HG03342 (cell line): ENCODE results near the gene GEMIN2.
A peak's percentile ranks its signal among the peaks of the same experiment; 100 is the strongest.
"Not testable (repeated sequence)": the region's sequence is repeated elsewhere in the genome, so short reads cannot be mapped to it uniquely, and the experiment has no call there.

ENCODE experiments used
- ATAC-seq: cut with Tn5 transposase; IDR thresholded peaks from one replicate; pipeline ENCODE4 v1.9.1; 2021; ENCODE audit warnings: mild to moderate bottlenecking, moderate library complexity; ENCODE audit not compliant: unreplicated experiment

GEMIN2 gene, protein sequence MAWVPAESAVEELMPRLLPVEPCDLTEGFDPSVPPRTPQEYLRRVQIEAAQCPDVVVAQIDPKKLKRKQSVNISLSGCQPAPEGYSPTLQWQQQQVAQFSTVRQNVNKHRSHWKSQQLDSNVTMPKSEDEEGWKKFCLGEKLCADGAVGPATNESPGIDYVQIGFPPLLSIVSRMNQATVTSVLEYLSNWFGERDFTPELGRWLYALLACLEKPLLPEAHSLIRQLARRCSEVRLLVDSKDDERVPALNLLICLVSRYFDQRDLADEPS

DNA sequence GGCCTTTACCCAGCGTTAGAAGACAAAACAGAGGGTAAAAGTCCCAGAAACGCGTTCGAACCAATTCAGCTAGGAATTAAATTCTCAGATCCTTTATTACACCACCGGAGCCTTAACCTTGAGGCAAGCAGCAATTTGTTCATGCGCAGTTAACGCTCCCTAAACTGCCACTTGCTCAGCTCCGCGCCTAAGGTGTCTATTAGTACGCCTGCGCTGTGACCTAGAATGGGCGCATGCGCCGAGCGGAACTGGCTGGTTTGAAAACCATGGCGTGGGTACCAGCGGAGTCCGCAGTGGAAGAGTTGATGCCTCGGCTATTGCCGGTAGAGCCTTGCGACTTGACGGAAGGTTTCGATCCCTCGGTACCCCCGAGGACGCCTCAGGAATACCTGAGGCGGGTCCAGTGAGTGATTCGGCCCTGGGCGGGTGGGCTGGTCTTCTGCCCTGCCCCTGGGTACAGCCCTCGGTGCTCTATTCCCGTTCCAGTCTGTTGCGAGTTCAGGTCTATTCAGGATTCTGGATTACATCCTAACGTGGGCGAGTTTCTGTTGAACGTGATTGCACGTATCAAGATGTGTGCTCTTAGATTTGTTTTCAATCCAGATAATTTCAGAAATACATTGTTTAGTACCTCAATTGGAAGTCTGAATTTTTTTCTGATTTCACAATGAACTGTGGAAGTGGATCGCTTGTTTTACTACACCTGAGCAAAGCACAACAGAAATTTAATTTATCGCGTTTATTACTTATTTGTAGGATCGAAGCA lies at the start of gene GEMIN2:
TSS of gene GEMIN2 (plus strand) at position 251 of the 766 bp plus-strand sequence. CDS start at position 267, 16 bp downstream.
- ATAC-seq, result peak; percentile 93

DNA sequence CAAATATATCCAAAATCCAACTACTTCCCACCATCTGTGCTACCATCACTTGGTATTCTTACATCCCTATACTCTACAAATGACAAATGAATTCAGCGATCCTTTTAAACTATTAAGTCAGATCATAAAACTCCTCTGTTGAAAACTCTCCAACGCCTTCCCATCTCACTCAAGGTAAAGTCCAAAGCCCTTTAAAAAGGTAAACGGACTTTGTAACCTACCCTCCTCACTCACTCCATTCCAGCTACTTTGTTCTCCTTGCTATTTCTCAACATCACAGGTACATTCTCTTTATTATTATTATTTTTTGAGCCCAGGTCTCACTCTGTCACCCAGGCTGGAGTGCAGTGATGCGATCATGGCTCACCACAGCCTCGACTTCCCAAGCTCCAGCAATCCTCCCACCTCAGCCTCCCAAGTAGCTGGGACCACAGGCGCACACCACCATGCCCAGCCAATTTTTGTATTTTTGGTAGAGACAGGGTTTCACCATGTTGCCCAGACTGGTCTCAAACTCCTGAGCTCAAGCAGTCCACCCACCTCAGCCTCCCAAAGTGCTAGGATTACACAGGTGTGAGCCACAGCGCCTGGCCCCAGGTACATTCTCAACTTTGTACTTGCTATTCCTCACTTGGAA lies 44.8 kb upstream of the GEMIN2 start:
- ATAC-seq, result not testable (repeated sequence)

DNA sequence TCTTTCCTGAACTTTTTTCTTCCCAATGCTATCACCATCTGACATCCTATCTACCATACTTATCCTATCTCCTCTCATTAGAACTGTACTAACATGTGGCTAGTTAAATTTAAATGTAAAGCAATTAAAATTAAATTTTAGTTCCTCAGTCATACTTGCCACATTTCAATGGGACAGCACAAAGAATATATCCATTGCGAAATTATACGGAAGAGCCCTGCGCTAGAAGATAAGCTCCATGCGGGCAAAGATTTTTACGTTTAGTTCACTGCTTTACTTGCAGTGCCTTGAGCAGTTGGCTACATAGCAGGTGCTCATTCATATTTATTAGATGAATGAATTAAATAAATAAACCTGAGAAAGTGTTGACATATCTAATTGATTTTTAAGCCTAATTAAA lies 44.2 kb upstream of the GEMIN2 start:
- ATAC-seq, result no peak

DNA sequence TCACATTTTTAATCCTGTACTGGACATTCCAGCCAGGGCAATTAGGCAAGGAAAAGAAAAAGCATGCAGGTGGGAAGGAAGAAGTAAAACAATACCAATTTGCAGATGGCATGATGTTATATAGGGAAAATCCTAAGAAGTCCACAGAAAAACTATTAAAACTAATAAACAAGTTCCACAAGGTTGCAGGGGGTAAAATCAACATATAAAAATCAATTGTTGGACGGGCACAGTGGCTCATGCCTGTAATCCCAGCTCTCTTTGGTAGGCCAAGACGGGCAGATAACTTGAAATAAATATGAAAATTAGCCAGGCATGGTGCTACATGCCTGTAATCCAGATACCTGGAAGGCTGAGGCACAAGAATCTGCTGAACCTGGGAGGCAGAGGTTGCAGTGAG lies 43.0 kb upstream of the GEMIN2 start:
- ATAC-seq, result no peak

DNA sequence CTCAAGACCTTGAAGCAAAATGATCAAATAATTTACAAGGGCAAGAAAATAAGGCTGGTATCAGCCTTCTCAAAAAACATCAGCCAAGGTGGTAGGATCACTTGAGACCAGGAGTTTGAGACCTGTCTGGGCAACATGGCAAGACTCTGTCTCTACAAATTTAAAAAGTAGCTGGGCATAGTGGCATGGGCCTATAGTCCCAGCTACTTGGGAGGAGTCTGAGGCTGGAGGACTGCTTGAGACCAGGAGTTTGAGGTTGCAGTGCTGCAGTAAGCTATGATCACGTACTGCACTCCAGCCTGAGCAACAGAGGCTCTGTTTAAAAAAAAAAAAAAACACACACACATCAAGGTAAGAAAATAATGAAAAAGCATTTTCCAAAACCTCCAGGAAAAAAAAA lies 33.2 kb upstream of the GEMIN2 start:
- no peak for ATAC-seq

DNA sequence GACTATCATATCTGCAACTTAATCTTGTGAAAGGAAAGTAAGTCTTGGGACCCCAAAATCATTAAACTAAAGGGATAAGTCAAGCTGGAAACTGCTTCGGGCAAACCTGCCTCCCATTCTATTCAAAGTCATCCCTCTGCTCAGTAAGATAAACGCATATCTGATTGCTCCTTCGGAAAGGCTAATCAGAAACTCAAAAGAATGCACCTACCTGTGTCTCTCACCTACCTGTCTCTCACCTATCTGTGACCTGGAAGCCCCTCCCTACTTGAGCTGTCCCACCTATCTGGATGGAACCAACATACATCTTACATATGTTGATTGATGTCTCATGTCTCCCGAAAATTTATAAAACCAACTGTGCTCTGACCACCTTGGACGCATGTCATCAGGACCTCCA lies 31.0 kb upstream of the GEMIN2 start:
- no peak for ATAC-seq

DNA sequence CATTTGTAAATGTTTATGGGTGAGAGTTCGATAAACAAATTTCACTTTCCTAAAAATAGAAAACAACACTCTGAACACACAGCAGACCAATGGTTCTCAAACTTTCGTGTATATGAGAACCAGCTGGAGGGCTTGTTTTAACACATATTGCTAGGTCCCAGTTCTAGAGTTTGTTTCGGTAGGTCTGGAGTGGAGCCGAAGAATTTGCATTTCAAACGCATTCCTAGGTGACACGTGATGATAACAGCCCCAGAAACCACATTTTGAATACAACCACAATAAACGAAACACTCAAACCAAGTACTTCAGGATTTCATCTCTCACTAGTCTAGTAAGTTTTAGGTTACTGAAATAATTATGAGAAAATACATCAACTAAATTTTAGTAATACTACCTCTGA lies 28.2 kb upstream of the GEMIN2 start:
- ATAC-seq, result no peak

DNA sequence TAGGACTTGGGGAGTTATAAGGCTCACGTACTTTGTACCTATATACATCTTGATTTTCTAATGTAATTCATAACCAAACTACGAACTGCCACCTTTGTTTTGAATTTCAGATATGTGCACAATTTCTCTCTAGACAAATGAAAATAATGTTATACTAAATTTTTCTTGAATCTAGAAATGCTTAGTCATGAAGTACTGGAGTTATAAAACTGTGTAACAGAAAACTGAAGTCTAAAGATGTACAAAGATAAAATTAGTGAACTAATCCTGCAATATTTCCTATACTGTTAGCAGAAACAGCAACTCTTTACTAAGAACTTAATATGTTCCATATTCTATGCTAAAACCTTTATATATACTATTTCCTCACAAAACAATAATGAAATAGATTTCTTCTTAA lies 26.6 kb upstream of the GEMIN2 start:
- ATAC-seq, result no peak

DNA sequence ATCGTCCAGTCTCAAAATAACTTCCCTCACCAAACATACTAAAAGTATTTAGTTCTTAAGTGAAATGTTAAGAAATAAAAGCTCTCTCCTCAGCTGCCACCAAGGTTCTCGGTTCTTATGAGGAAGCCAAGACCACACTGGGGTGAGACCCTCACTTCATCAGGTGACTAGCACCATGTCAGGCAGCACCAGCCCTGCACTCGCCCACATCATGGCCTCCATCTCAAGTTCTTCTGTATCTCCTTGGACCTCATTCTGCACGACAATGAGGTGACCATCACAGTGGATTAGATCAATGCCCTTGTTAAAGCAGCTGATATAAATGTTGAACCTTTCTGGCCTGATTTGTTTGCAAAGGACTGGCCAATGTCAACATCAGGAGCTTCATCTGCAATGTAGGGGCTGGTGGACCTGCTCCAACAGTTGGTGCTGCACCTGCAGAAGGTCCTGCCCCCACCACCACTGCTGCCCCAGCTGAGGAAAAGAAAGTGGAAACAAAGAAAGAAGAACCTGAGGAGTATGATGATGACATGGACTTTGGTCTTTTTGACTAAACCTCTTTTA lies 23.5 kb upstream of the GEMIN2 start:
- no peak for ATAC-seq

DNA sequence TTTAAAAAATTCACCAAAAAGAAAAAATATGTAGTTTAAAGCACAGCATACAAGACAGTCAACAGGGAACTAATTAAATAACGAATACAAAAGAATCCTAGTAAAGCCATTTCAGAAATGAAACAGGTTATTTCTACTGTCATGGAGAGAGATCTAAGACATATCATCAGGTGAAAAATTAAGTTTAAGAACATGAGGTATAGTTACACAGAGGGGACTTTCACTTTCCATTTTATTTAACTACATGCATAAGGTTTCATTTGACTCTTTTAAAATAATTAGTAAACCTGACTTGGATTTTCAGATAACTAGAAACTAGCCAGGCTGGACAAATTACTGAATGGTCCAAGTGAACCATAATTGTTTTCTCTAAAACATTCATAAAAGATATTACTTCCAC lies 22.4 kb upstream of the GEMIN2 start:
- no peak for ATAC-seq

DNA sequence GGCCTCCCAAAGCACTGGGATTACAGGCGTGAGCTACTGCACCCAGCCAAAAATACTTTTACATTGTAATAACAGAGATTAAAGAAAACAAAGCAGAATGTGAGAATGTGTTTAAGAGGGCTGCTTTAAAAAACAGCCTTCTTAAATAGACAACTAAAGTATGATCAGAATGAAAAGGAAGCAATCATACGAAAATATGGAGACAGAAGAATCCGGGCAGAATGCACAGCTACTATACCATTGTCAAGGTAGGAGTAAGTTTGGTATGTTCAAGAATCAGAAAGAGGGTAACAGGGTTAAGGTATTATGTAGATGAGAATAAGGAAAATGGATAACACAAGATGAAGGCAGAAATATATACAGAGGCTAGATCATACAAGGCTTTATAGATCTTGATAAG lies 19.6 kb upstream of the GEMIN2 start:
- ATAC-seq, result no peak

DNA sequence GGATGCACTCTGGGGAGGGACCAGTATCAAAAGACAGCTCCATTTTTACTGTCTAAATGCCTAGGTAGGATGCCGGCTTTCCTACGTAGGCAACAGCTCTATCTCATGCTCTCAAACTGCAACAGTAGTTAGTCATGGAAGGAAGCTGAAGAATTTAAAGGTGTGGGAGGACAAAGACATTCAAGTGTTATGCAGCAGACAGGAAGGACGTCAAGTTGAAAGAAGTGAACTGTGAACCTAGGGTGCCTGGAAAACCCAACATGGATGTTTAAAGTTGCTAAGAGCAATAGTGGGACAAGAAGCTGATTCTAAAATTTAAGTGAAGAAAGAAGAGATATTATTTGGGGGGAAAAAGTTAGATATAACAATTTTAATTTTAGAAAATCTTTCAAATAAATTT lies 17.0 kb upstream of the GEMIN2 start:
- ATAC-seq, result no peak

DNA sequence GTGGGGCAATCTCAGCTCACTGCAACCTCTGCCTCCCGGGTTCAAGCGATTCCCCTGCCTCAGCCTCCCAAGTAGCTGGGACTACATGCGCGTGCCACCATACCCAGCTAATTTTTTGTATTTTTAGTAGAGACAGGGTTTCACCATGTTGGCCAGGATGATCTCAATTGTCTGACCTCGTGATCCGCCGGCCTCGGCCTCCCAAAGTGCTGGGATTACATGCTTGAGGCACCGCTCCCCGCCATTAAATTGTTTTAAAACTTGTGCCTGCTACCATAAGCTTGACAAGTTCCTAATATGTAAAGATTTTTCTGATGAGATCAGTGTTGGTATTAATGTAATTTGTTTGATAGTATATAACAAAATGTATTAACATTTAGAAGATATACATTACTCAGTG lies 14.9 kb upstream of the GEMIN2 start:
- not testable (repeated sequence) for ATAC-seq

DNA sequence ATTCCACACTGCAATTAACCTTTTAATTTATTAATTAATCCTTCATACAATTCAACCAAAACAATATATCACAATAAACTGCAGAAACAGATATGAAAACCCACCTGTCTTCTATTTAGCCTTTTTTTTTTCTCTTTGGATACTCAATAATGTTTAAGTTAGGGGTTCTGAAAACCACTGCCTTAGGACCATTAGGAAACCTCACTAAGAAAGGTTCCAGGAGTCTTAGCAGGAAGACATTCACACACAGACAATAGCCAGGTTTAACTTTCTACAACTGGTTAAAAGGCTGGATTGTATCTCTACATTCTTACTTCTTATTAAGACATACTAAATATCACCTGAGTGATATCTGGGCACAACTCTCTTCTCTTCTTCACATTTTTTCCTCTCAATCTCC lies 14.4 kb upstream of the GEMIN2 start:
- ATAC-seq, result no peak

DNA sequence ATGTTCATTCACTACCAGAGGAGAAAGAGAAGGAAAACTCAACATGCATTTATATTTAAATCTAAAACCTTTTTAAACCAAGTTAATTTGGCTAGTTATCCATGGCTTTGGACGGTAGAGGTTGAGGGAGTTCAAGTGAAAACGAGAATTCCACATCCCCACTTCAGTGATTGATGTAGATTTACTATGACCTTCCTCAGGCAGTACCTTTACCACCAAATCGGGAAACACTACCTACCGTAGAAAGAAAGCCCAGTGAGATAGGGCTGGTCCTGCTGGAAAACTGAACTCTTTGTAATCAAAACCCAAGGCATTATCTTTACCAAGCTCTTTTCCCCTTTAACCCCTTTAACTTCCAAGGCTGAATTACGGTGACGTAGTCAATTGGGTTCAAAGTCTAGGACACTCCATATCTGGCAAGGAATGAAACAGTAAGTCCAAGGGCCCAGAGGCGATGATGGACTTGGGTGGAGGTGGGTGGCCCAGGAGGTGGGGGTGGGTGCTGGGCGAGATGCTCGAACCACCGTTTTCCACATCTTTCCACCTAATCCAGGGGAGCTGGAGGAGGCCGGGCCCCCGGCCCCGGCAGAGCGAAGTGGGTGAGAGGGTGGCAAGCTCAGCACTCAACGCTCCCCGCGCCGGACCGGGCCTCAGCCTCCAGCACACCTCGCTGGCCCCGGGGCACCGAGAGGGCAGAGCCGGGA lies 11.7 kb upstream of the GEMIN2 start:
- ATAC-seq, result peak; percentile 23

DNA sequence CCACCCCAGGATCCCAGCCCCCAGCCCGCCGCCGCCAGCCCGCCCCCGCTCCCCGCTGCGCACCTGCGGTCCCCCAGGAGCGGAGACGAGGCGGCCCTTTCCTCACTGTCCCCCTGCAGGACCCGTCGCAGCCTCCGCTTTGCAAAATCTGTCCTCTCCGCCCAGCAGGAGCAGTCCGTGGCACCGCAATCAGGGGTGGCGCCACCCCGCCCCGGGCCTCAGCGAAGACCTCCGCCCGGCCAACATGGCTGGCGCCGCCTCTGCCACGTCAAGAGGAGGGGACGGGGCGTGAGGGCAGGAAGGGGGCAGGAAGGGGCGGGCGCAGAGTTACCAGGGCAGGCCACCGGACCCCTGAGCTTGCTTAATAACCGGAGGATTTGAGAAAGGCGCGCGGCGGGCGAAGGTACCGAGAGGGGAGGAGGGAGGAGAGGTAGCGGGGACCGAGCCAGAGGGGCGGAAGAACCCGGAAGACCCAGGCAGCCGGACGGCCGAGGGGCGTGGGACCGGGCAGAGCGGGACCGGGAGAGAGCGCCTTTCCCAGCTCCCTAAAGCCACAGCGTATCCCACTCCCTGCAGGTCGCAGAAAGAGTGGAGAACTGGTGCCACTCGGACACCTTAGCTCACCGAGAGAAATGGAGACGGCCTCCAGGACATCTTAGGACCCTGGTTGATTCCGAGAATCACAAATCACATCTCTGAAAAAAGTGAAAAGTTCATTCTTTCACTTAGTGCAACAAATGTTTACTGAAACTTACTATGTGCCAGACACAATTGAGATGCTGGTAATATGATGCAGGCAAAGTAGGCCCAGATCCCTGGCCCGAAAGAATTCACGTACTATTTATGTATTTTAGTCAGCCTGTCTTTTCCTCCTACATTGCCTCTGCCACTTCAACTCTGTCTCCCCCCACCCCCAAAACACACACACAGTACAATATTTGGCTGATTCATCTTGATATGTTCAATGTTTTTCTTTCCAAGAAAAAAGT lies 10.9 kb upstream of the GEMIN2 start, which contains the start of gene SEC23A:
TSS of gene SEC23A (minus strand) at position 267 of the 989 bp plus-strand sequence. CDS start 7,117 bp downstream, outside the sequence.
- peak; percentile 84 for ATAC-seq

DNA sequence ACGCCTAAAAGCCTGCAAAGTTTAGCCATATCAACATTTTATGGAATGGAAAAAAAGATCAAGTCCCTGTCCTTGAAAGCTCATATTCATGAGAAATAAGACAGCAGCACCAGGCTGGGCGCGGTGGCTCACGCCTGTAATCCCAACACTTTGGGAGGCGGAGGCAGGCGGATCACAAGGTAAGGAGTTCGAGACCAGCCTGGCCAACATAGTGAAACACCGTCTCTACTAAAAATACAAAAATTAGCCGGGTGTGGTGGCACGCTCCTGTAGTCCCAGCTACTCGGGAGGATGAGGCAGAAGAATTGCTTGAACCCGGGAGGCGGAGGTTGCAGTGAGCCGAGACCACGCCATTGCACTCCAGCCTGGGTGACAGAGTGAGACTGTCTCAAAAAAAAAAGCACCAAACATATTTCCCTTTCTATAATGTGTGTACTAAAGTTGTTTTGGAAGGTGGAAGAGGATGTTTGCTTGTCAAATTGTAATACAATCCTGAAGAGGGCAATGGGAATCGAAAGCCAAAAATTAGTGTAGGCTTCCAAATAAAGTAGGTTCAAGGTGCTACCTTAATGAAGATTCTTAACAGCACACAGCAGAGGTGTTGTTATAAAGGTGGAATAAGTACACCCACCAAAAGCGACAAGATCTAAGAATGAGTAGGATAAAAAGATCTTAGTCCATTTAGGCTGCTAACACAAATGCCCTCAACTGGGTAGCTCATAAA lies 9.9 kb upstream of the GEMIN2 start:
- ATAC-seq, result not testable (repeated sequence)

DNA sequence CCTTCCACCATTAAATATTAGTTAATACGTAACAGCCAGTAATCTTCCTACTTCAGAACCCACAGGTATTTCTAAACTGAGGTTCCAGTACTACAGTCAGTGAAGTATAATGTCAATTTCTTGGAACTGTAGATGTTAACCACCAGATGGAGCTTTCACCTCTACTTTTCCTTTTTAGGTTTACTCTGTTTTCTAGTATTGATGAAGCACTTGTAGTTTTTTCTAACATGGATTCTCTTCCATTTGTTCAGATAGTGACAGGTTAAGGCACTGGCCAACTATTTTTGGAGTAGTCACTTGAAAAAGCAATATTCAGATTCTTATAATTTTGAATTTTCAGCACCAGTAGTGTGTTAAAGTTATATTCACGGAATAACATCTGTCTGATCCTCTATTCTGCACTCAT lies 6.5 kb upstream of the GEMIN2 start:
- ATAC-seq, result no peak

DNA sequence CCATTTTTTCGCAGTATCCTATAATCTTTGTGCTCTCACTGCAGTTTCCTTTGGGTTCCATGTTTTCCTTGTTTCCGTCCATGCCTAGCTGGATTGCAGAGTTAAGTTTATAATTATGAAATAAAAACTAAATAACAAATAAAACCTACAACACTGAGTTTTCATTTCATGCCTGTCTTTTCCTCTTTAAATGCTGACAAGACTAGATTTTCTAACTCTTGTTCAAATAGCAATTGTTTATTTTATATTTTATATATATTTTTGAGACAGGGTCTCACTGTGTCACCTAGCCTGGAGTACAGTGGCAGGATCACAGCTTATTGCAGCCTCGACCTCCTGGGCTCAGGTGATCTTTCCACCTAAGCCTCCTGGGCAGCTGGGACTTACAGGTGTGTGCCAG lies 5.3 kb upstream of the GEMIN2 start:
- ATAC-seq, result no peak
